Measurements from ENCODE around the gene RPS17. TPM values are rescaled to one million over a fixed set of nuclear protein-coding genes. Genes with fewer than 3 reads are reported as not detected.
A peak's percentile ranks its signal among the peaks of the same experiment; 100 is the strongest.

Gene RPS17
- total RNA-seq = 2,214 and 2,297 TPM in 2 replicates
- total RNA-seq (2013) = 6,581 TPM
- 5,164 and 5,877 TPM in 2 replicates for polyA plus RNA-seq
- 2,474 and 3,165 TPM in 2 replicates for polyA minus RNA-seq

DNA sequence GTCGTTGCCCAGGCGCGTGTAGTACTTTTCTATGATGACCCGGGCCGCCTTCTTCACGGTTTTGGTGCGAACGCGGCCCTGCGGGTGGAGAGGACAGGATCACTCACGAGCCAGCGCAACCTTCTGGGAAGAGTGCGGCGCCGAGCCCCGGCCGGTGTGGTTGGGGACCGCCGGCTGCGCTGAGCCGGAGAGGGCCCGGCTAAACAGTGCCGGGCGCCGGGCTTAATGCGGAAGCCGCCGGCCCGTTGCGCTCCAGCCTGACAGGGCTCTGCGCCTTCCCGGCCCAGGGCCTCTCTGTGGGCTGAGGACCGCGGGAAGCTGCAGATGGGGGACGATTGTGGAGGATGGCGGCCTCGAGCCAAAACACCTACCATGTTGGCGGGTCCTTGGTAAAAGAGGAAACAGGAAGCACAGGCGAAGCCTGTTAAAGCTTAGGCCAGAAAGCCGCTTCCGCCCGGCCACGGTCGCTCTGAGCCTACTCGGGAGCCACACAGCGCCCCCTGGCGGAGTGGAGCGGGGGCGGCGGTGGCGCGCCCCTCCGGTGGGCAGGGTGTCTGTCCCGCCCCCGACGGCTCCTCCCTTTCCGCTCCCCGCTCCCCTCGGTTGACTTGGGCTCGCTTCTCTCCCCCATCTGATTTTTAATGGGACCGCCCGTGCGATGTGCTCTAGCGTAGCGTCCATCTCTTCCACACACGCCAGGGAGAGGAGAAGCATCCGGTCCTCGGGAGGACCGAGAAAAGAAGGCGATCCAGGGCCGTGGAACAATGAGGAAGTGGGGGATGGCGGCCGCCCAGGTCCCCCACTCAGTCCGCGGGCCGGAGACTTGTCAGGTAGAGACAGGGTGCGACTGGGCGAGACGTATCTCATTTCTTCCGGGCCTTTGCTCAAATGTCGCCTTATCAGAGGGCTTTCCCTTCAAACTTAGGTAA, at the start of gene RPS17:
Gene RPS17, minus strand, starts transcription at position 403 of the 929 bp plus-strand sequence. Its CDS starts 29 bp downstream, at position 374.
- Mint-ChIP-seq H3K4me1 (peaks cover 22% of the 10 kb centered on the region), H3K9me3 (ENCODE audit: insufficient read depth) (no peaks in the 10 kb centered on the region), H3K27me3 (peaks cover 4% of the 10 kb centered on the region), H3K4me3 (peak within 1 kb of the TSS; percentile 99), H3K27ac (peak within 1 kb of the TSS; percentile 98)
- DNase-seq (peak; percentile 97), ATAC-seq (ENCODE audit: low read depth) (peak; percentile 95)
- H3K9ac ChIP-seq (ENCODE audit: low read length) = peak within 1 kb of the TSS; percentile 86
- H3K4me1 ChIP-seq (ENCODE audit: control insufficient read depth in 2 of 2, insufficient read depth in 2 of 2, low read length in 2 of 2) = peaks cover 10 to 23% of the 10 kb centered on the region in 2 donors
- H3K4me2 ChIP-seq (replicated peaks; ENCODE audit: low read depth, low read length, poor library complexity, severe bottlenecking) = peak within 1 kb of the TSS; percentile 72
- H2AFZ ChIP-seq (ENCODE audit: insufficient read depth, low read depth, low read length, poor library complexity, severe bottlenecking) = peak within 1 kb of the TSS; percentile 98
- intact Hi-C loops (cut with micrococcal nuclease) = loop anchor here (1.0 to 2.0 kb wide), 8 partner anchors 140 to 527 kb away; partner anchors contain the start of genes AP3B2, BTBD1, C15orf40 and RAMAC
- H3K27ac ChIP-seq (ENCODE audit: low read length in 2 of 2) = peak within 1 kb of the TSS; percentile 72 to 85
- peaks cover 11% of the 10 kb centered on the region for H3K79me2 ChIP-seq (ENCODE audit: control insufficient read depth, insufficient read depth, low read length)
- H3K9me3 ChIP-seq (ENCODE audit: control extremely low read depth in 1 of 3, control insufficient read depth in 2 of 3, insufficient read depth in 1 of 3, low read length in 2 of 3) = no peaks in the 10 kb centered on the region
- peaks cover 26% of the 10 kb centered on the region for H4K20me1 ChIP-seq (ENCODE audit: control insufficient read depth, insufficient read depth, low read length, poor library complexity, severe bottlenecking)
- peaks cover 0 to 8% (median 0%) of the 10 kb centered on the region in 4 experiments for H3K27me3 ChIP-seq (replicated peaks in 1 of 4; ENCODE audit: control extremely low read depth in 1 of 4, control insufficient read depth in 3 of 4, insufficient read depth in 4 of 4, low read length in 3 of 4)
- POLR2A ChIA-PET = interaction anchor here (0.5 to 2.3 kb wide), 9 partner anchors 10 to 527 kb away, joined by 3 to 17 read pairs (median 7); partner anchors contain the start of genes BTBD1, C15orf40, RAMAC and WHAMM
- TF ChIP-seq, protein P1, sequence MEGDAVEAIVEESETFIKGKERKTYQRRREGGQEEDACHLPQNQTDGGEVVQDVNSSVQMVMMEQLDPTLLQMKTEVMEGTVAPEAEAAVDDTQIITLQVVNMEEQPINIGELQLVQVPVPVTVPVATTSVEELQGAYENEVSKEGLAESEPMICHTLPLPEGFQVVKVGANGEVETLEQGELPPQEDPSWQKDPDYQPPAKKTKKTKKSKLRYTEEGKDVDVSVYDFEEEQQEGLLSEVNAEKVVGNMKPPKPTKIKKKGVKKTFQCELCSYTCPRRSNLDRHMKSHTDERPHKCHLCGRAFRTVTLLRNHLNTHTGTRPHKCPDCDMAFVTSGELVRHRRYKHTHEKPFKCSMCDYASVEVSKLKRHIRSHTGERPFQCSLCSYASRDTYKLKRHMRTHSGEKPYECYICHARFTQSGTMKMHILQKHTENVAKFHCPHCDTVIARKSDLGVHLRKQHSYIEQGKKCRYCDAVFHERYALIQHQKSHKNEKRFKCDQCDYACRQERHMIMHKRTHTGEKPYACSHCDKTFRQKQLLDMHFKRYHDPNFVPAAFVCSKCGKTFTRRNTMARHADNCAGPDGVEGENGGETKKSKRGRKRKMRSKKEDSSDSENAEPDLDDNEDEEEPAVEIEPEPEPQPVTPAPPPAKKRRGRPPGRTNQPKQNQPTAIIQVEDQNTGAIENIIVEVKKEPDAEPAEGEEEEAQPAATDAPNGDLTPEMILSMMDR (IDR thresholded peaks at IDR 0.05) = peak; percentile 96
- no peak for TF ChIP-seq EZH2 (IDR thresholded peaks at IDR 0.05; ENCODE audit: borderline replicate concordance, insufficient read depth, low read depth, low read length, poor library complexity, severe bottlenecking)
- peaks cover 0 to 31% of the 10 kb centered on the region in 2 experiments for H3K36me3 ChIP-seq (replicated peaks in 1 of 2; ENCODE audit: control extremely low read depth in 1 of 2, control insufficient read depth in 1 of 2, extremely low read depth in 1 of 2, insufficient read depth in 2 of 2, low read length in 1 of 2)
- H3K4me3 ChIP-seq (ENCODE audit: control extremely low read depth in 1 of 5, extremely low read depth in 1 of 5, insufficient read depth in 1 of 5, low read depth in 2 of 5, low read length in 4 of 5) = peak within 1 kb of the TSS; percentile 66 to 93 (median 84)
- CTCF ChIA-PET = interaction anchor here (0.7 to 6.0 kb wide), 11 partner anchors 8 to 527 kb away, joined by 3 to 52 read pairs (median 4); partner anchors contain the start of genes BTBD1, C15orf40 and RAMAC
- under 1% methylated on average over 78 of the region's 81 CpGs for WGBS (ENCODE audit: insufficient coverage)

All from B cell (primary cell).